HEK293 (cell line): ENCODE measurements around the gene IL1RL2.

Source experiments
- CTCF ChIA-PET: fragments of 350-600 bp; formaldehyde crosslinking; extraction: SDS; loops from one replicate; lab custom pipeline; 2021; ENCODE audit warnings: antibody characterized with exemption; lab: Yijun Ruan, JAX
- POLR2A ChIA-PET: fragments of 300-600 bp; formaldehyde crosslinking; extraction: SDS; loops from one replicate; lab custom pipeline; 2020; ENCODE audit warnings: antibody characterized with exemption, inconsistent platforms; lab: Yijun Ruan, JAX
- H3K27ac ChIP-seq: fragments of 200-500 bp; sonication (Bioruptor generic); 2 replicates; pipeline ENCODE4 v1.5.1; 2014; ENCODE audit warnings: low read depth, low read length, control low read depth, inconsistent platforms; ENCODE audit errors: extremely low read depth
- H3K36me3 ChIP-seq, 2 experiments: fragments of 200-500 bp in 1 of 2; sonication (Bioruptor generic) in 1 of 2; 1 replicate in 1 of 2; 2 replicates in 1 of 2; pipeline ENCODE4 v1.5.1; 2014 to 2017; ENCODE audit warnings: inconsistent platforms in 2 of 2, low read length in 2 of 2; ENCODE audit not compliant: control insufficient read depth in 2 of 2, insufficient read depth in 1 of 2
- H3K4me1 ChIP-seq: fragments of 200-500 bp; sonication (Bioruptor generic); 2 replicates; pipeline ENCODE4 v1.5.1; 2014; ENCODE audit warnings: mild to moderate bottlenecking, low read length, inconsistent platforms; ENCODE audit not compliant: control insufficient read depth, insufficient read depth
- H3K4me3 ChIP-seq: 2 replicates; pipeline ENCODE4 v1.5.1; 2011; ENCODE audit warnings: low read depth, mild to moderate bottlenecking, control low read depth, low read length, moderate library complexity
- H3K9me3 ChIP-seq: fragments of 200-500 bp; sonication (Bioruptor generic); 2 replicates; pipeline ENCODE4 v1.5.1; 2014; ENCODE audit warnings: low read depth, low read length, inconsistent platforms; ENCODE audit not compliant: control insufficient read depth, insufficient read depth
- GLI2 ChIP-seq: fragments of 450-650 bp; formaldehyde crosslinking; IDR thresholded peaks from 2 replicates; pipeline ENCODE4; 2017; ENCODE audit warnings: missing biosample characterization, missing genetic modification characterization, low read depth, borderline replicate concordance
- SP7 ChIP-seq: fragments of 450-650 bp; formaldehyde crosslinking; IDR thresholded peaks from 2 replicates; pipeline ENCODE4 v1.5.1; 2016; ENCODE audit warnings: missing biosample characterization, missing genetic modification characterization
- ZBTB21 ChIP-seq: fragments of 450-650 bp; formaldehyde crosslinking; IDR thresholded peaks from 2 replicates; pipeline ENCODE4 v1.5.1; 2017; ENCODE audit warnings: missing biosample characterization, missing genetic modification characterization
- ZEB2 ChIP-seq: fragments of 450-650 bp; formaldehyde crosslinking; IDR thresholded peaks from 2 replicates; pipeline ENCODE4 v1.5.1; 2016; ENCODE audit warnings: missing biosample characterization, missing genetic modification characterization
- ZNF146 ChIP-seq: fragments of 450-650 bp; formaldehyde crosslinking; IDR thresholded peaks from 2 replicates; pipeline ENCODE4 v1.5.1; 2016; ENCODE audit warnings: missing biosample characterization, missing genetic modification characterization
- ZNF2 ChIP-seq: fragments of 450-650 bp; formaldehyde crosslinking; IDR thresholded peaks from 2 replicates; pipeline ENCODE4 v1.5.1; 2016; ENCODE audit warnings: missing biosample characterization, missing genetic modification characterization
- ZNF248 ChIP-seq: fragments of 450-650 bp; formaldehyde crosslinking; IDR thresholded peaks from 2 replicates; pipeline ENCODE4 v1.5.1; 2017; ENCODE audit warnings: missing biosample characterization, missing genetic modification characterization
- ZNF514 ChIP-seq: fragments of 450-650 bp; formaldehyde crosslinking; IDR thresholded peaks from 2 replicates; pipeline ENCODE4 v1.5.1; 2016; ENCODE audit warnings: missing biosample characterization, missing genetic modification characterization
- ZNF544 ChIP-seq: fragments of 450-650 bp; formaldehyde crosslinking; IDR thresholded peaks from 2 replicates; pipeline ENCODE4 v1.5.0; 2017; ENCODE audit warnings: missing biosample characterization, missing genetic modification characterization
- ZNF548 ChIP-seq: fragments of 450-650 bp; formaldehyde crosslinking; IDR thresholded peaks from 2 replicates; pipeline ENCODE4 v1.5.1; 2016; ENCODE audit warnings: missing biosample characterization, missing genetic modification characterization
- ZNF555 ChIP-seq: fragments of 450-650 bp; formaldehyde crosslinking; conservative IDR thresholded peaks from 2 replicates; pipeline ENCODE4 v1.5.1; 2017; ENCODE audit warnings: missing biosample characterization, mild to moderate bottlenecking, missing genetic modification characterization, inconsistent platforms
- ZNF558 ChIP-seq: fragments of 450-650 bp; formaldehyde crosslinking; IDR thresholded peaks from 2 replicates; pipeline ENCODE4 v1.5.1; 2016; ENCODE audit warnings: missing biosample characterization, missing genetic modification characterization
- ZNF626 ChIP-seq: fragments of 450-650 bp; sonication (Bioruptor Pico); formaldehyde crosslinking; IDR thresholded peaks from 2 replicates; pipeline ENCODE4 v1.5.1; 2018; ENCODE audit warnings: missing biosample characterization, missing genetic modification characterization, inconsistent platforms
- ZNF707 ChIP-seq: fragments of 450-650 bp; formaldehyde crosslinking; IDR thresholded peaks from 2 replicates; pipeline ENCODE4 v1.5.1; 2016; ENCODE audit warnings: missing biosample characterization, missing genetic modification characterization
- ZNF776 ChIP-seq: fragments of 450-650 bp; formaldehyde crosslinking; IDR thresholded peaks from 2 replicates; pipeline ENCODE4 v1.5.0; 2017; ENCODE audit warnings: missing biosample characterization, missing genetic modification characterization, borderline replicate concordance
- TF ChIP-seq, protein P1 (sequence below): fragments of 450-650 bp; formaldehyde crosslinking; IDR thresholded peaks from 2 replicates; pipeline ENCODE4; 2016; ENCODE audit warnings: missing biosample characterization, missing genetic modification characterization
- TF ChIP-seq, protein P2 (sequence below): fragments of 450-650 bp; formaldehyde crosslinking; optimal IDR thresholded peaks from 2 replicates; pipeline ENCODE3; 2016; ENCODE audit warnings: missing biosample characterization, mild to moderate bottlenecking, missing genetic modification characterization
- TF ChIP-seq, protein P3 (sequence below): fragments of 450-650 bp; formaldehyde crosslinking; IDR thresholded peaks from 2 replicates; pipeline ENCODE4 v1.5.1; 2016; ENCODE audit warnings: missing biosample characterization, missing genetic modification characterization
- TF ChIP-seq, protein P4 (sequence below): fragments of 450-650 bp; formaldehyde crosslinking; IDR thresholded peaks from 2 replicates; pipeline ENCODE4 v1.5.1; 2016; ENCODE audit warnings: missing biosample characterization, missing genetic modification characterization

Gene IL1RL2

DNA sequence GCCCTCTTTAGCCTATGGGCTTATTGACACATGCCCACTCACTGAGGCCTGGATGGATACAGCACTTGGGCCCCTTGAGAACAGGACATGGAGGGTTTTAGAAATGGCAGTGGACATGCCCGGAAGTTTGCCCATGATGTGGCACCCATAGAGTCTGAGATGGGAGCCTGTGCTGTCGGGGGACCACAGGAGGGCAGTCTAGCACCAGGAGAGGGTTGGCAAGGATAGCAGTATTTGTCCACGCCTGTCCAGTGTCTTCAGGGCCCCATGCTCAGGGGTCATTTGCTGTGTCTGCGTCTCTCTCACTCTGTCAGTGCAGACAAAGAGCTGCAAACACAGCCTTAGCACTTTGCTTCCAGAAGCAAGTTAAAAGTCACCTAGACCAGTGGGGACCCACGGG is 48.7 kb downstream of the IL1RL2 start:
- no peak for TF ChIP-seq ZNF776
- no peak for TF ChIP-seq ZNF558 (tag by site-specific recombination)
- TF ChIP-seq ZNF555 (tag by site-specific recombination), result no peak
- TF ChIP-seq, protein P1, sequence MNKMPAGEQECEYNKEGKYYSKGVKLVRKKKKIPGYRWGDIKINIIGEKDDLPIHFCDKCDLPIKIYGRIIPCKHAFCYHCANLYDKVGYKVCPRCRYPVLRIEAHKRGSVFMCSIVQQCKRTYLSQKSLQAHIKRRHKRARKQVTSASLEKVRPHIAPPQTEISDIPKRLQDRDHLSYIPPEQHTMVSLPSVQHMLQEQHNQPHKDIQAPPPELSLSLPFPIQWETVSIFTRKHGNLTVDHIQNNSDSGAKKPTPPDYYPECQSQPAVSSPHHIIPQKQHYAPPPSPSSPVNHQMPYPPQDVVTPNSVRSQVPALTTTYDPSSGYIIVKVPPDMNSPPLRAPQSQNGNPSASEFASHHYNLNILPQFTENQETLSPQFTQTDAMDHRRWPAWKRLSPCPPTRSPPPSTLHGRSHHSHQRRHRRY, result no peak
- TF ChIP-seq ZNF707 (tag by site-specific recombination), result no peak
- no peak for TF ChIP-seq ZNF544 (tag by site-specific recombination)
- no peak for TF ChIP-seq ZNF146 (tag by site-specific recombination)
- TF ChIP-seq, protein P2, sequence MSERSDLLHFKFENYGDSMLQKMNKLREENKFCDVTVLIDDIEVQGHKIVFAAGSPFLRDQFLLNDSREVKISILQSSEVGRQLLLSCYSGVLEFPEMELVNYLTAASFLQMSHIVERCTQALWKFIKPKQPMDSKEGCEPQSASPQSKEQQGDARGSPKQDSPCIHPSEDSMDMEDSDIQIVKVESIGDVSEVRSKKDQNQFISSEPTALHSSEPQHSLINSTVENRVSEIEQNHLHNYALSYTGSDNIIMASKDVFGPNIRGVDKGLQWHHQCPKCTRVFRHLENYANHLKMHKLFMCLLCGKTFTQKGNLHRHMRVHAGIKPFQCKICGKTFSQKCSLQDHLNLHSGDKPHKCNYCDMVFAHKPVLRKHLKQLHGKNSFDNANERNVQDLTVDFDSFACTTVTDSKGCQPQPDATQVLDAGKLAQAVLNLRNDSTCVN (tag by site-specific recombination), result no peak
- TF ChIP-seq, protein P3, sequence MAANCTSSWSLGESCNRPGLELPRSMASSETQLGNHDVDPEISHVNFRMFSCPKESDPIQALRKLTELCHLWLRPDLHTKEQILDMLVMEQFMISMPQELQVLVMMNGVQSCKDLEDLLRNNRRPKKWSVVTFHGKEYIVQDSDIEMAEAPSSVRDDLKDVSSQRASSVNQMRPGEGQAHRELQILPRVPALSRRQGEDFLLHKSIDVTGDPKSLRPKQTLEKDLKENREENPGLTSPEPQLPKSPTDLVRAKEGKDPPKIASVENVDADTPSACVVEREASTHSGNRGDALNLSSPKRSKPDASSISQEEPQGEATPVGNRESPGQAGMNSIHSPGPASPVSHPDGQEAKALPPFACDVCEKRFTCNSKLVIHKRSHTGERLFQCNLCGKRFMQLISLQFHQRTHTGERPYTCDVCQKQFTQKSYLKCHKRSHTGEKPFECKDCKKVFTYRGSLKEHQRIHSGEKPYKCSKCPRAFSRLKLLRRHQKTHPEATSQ (tag by site-specific recombination), result no peak
- no peak for TF ChIP-seq GLI2 (tag by site-specific recombination)
- ChIA-PET CTCF (interaction anchor here (0.6 to 1.3 kb wide), 6 partner anchors 19 to 340 kb away, joined by 3 to 4 read pairs (median 3); no protein-coding TSS in a partner anchor), POLR2A (no interaction called here)
- H3K36me3 ChIP-seq, result no peaks in the 10 kb centered on the region
- H3K4me3 ChIP-seq, result no peak overlapping the region
- no peaks in the 10 kb centered on the region for H3K4me1 ChIP-seq
- H3K9me3 ChIP-seq, result no peaks in the 10 kb centered on the region
- H3K27ac ChIP-seq, result no peak overlapping the region

DNA sequence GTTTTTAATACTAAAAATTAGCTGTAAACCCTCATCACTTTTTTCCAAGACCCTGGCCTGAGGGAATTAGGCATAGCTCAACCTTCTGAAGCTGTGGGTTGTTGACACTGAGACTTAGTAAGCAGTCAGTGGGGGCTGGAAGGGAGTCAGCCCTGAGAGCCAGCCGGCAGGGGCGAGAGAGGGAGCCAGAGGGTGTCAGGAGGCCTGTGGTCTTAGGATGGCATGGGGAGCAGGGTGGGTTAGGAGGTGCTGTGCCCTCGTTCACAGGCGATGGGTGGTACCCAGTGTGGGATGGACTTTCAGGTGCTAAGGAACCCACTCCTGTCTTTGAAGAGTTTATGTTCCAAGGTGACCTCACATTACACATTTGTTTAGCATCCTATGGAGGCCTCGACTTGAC is 49.3 kb downstream of the IL1RL2 start:
- Histone ChIP-seq H3K36me3 (no peaks in the 10 kb centered on the region), H3K27ac (no peak overlapping the region), H3K4me1 (no peaks in the 10 kb centered on the region), H3K4me3 (no peak overlapping the region), H3K9me3 (no peaks in the 10 kb centered on the region)
- no peak for TF ChIP-seq ZNF248 (tag by site-specific recombination)
- no peak for TF ChIP-seq ZNF2
- no peak for TF ChIP-seq ZBTB21 (tag by site-specific recombination)
- TF ChIP-seq, protein P4, sequence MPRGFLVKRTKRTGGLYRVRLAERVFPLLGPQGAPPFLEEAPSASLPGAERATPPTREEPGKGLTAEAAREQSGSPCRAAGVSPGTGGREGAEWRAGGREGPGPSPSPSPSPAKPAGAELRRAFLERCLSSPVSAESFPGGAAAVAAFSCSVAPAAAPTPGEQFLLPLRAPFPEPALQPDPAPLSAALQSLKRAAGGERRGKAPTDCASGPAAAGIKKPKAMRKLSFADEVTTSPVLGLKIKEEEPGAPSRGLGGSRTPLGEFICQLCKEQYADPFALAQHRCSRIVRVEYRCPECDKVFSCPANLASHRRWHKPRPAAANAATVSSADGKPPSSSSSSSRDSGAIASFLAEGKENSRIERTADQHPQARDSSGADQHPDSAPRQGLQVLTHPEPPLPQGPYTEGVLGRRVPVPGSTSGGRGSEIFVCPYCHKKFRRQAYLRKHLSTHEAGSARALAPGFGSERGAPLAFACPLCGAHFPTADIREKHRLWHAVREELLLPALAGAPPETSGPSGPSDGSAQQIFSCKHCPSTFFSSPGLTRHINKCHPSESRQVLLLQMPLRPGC, result no peak
- TF ChIP-seq ZNF548, result no peak
- no peak for TF ChIP-seq SP7 (tag by site-specific recombination)
- TF ChIP-seq ZNF626 (tag by site-specific recombination), result no peak
- TF ChIP-seq ZNF514, result no peak
- no peak for TF ChIP-seq ZEB2 (tag by site-specific recombination)
- CTCF ChIA-PET, result interaction anchor here (0.7 to 1.3 kb wide), 3 partner anchors 145 to 216 kb away, joined by 3 read pairs; no protein-coding TSS in a partner anchor
- POLR2A ChIA-PET, result no interaction called here
